WTC11 (cell line): ENCODE data around the gene UBR2. TPM values are rescaled to one million over a fixed set of nuclear protein-coding genes. Genes with fewer than 3 reads are reported as not detected.

ENCODE experiments used
- ATAC-seq: fragments of 200-7000 bp; cut with Tn5 transposase; 2 replicates; pipeline ENCODE4 v1.10.0; 2021; ENCODE audit warnings: mild to moderate bottlenecking, moderate library complexity
- CTCF ChIA-PET: fragments of 300-600 bp; sonication (Branson Sonifier 250); formaldehyde crosslinking; loops from one replicate; lab custom pipeline; 2021; ENCODE audit warnings: antibody characterized with exemption; lab: Charles Lee
- POLR2A ChIA-PET: fragments of 350-600 bp; sonication (Branson Sonifier 250); formaldehyde crosslinking; loops from one replicate; lab custom pipeline; 2021; ENCODE audit warnings: antibody characterized with exemption; lab: Charles Lee
- DNase-seq: peaks from one replicate; pipeline ENCODE4 v3.0.0; 2021; ENCODE audit warnings: low spot score
- H3K27ac Mint-ChIP-seq: 2 replicates; pipeline ENCODE4 v1.8.0; 2021; ENCODE audit warnings: mixed read lengths
- H3K27me3 Mint-ChIP-seq: 2 replicates; pipeline ENCODE4 v1.8.0; 2021; ENCODE audit warnings: low read depth, mild to moderate bottlenecking, moderate library complexity, mixed read lengths
- H3K36me3 Mint-ChIP-seq: 2 replicates; pipeline ENCODE4 v1.8.0; 2021; ENCODE audit warnings: mixed read lengths
- H3K4me1 Mint-ChIP-seq: 2 replicates; pipeline ENCODE4 v1.8.0; 2022; ENCODE audit warnings: mixed read lengths
- H3K4me3 Mint-ChIP-seq: 2 replicates; pipeline ENCODE4 v1.8.0; 2021; ENCODE audit warnings: mild to moderate bottlenecking, moderate library complexity, mixed read lengths
- H3K9me3 Mint-ChIP-seq: 2 replicates; pipeline ENCODE4 v1.8.0; 2021; ENCODE audit warnings: mixed read lengths
- ATF2 ChIP-seq: sonication (generic); formaldehyde crosslinking; IDR thresholded peaks from 2 replicates; pipeline ENCODE4 v1.8.1; 2022; ENCODE audit warnings: low read depth, missing genetic modification reagents, borderline replicate concordance
- CREM ChIP-seq: sonication (generic); formaldehyde crosslinking; IDR thresholded peaks from 2 replicates; pipeline ENCODE4 v1.8.1; 2022; ENCODE audit warnings: mild to moderate bottlenecking, missing genetic modification reagents, moderate library complexity
- ELF4 ChIP-seq: sonication (generic); formaldehyde crosslinking; IDR thresholded peaks from 2 replicates; pipeline ENCODE4 v1.8.1; 2022; ENCODE audit warnings: low read depth, mild to moderate bottlenecking, moderate library complexity, missing genetic modification reagents
- EMX1 ChIP-seq: fragments of 250-450 bp; sonication (Bioruptor Pico); IDR thresholded peaks from 2 replicates; pipeline ENCODE4 v1.8.0; 2021; ENCODE audit warnings: mild to moderate bottlenecking
- FOXJ3 ChIP-seq: sonication (generic); formaldehyde crosslinking; IDR thresholded peaks from 2 replicates; pipeline ENCODE4 v1.9.0; 2021; ENCODE audit warnings: missing genetic modification reagents, mild to moderate bottlenecking, borderline replicate concordance
- FOXK1 ChIP-seq: sonication (generic); formaldehyde crosslinking; IDR thresholded peaks from 2 replicates; pipeline ENCODE4 v1.8.0; 2022; ENCODE audit warnings: mild to moderate bottlenecking, moderate library complexity, missing genetic modification reagents
- GRHL2 ChIP-seq: fragments of 250-450 bp; sonication (Bioruptor Pico); IDR thresholded peaks from 2 replicates; pipeline ENCODE4 v1.8.0; 2022; ENCODE audit warnings: mild to moderate bottlenecking, moderate library complexity; ENCODE audit not compliant: insufficient replicate concordance, severe bottlenecking
- IRF2 ChIP-seq: sonication (generic); formaldehyde crosslinking; IDR thresholded peaks from 2 replicates; pipeline ENCODE4 v1.8.0; 2022; ENCODE audit warnings: low read depth, missing genetic modification reagents, borderline replicate concordance
- MLX ChIP-seq: sonication (generic); formaldehyde crosslinking; IDR thresholded peaks from 2 replicates; pipeline ENCODE4 v1.8.1; 2023; ENCODE audit warnings: mild to moderate bottlenecking, missing genetic modification reagents, moderate library complexity
- NFATC4 ChIP-seq: fragments of 250-450 bp; sonication (Bioruptor Pico); IDR thresholded peaks from 2 replicates; pipeline ENCODE4 v1.9.0; 2021; ENCODE audit warnings: mild to moderate bottlenecking
- NFYB ChIP-seq: sonication (generic); formaldehyde crosslinking; conservative IDR thresholded peaks from 2 replicates; pipeline ENCODE4 v1.8.0; 2022; ENCODE audit warnings: low read depth, missing genetic modification reagents
- PRDM15 ChIP-seq: sonication (generic); formaldehyde crosslinking; IDR thresholded peaks from 2 replicates; pipeline ENCODE4 v1.8.0; 2022; ENCODE audit warnings: missing genetic modification reagents
- PREB ChIP-seq: sonication (generic); formaldehyde crosslinking; IDR thresholded peaks from 2 replicates; pipeline ENCODE4 v1.8.1; 2022; ENCODE audit warnings: mild to moderate bottlenecking, missing genetic modification reagents, moderate library complexity, borderline replicate concordance
- RORB ChIP-seq: fragments of 250-450 bp; sonication (Bioruptor Pico); IDR thresholded peaks from 2 replicates; pipeline ENCODE4 v1.9.0; 2021; ENCODE audit warnings: mild to moderate bottlenecking
- SMAD4 ChIP-seq: sonication (generic); formaldehyde crosslinking; IDR thresholded peaks from 2 replicates; pipeline ENCODE4 v1.8.0; 2022; ENCODE audit warnings: mild to moderate bottlenecking, missing genetic modification reagents
- SP1 ChIP-seq: sonication (generic); formaldehyde crosslinking; conservative IDR thresholded peaks from 2 replicates; pipeline ENCODE4 v1.8.1; 2022; ENCODE audit warnings: missing genetic modification reagents
- STAT6 ChIP-seq: sonication (generic); formaldehyde crosslinking; conservative IDR thresholded peaks from 2 replicates; pipeline ENCODE4 v1.8.1; 2023; ENCODE audit warnings: mild to moderate bottlenecking, low read depth, missing genetic modification reagents, moderate library complexity
- ZNF425 ChIP-seq: fragments of 250-450 bp; sonication (Bioruptor Pico); conservative IDR thresholded peaks from 2 replicates; pipeline ENCODE4 v1.9.0; 2021; ENCODE audit warnings: mild to moderate bottlenecking
- ZNF671 ChIP-seq: fragments of 250-450 bp; sonication (Bioruptor Pico); IDR thresholded peaks from 2 replicates; pipeline ENCODE4 v1.8.0; 2021; ENCODE audit warnings: mild to moderate bottlenecking
- total RNA-seq: library from RNA; stranded (reverse); gene quantifications from 3 replicates; pipeline ENCODE4 v1.2.3, GENCODE V29; 2021

The UBR2 gene
- total RNA-seq, 1 experiment from 2014 or later: 18.8 TPM

- ChIA-PET POLR2A (interaction anchor here (1.1 to 1.6 kb wide), 3 partner anchors 19 to 163 kb away, joined by 3 to 4 read pairs (median 3); a partner anchor contains a TSS), CTCF (interaction anchor here (0.6 to 3.2 kb wide), 11 partner anchors 19 to 180 kb away, joined by 3 to 46 read pairs (median 5); partner anchors contain the start of genes RPL7L1 and TBCC)
- H3K4me1 Mint-ChIP-seq: peaks cover 9% of the 10 kb centered on the region
- TF ChIP-seq GRHL2 (CRISPR knock-in tag) (no peak), IRF2 (CRISPR knock-in tag) (no peak), ZNF671 (CRISPR knock-in tag) (no peak), MLX (CRISPR knock-in tag) (no peak), PRDM15 (no peak), PREB (CRISPR knock-in tag) (no peak), EMX1 (CRISPR knock-in tag) (no peak), FOXJ3 (CRISPR knock-in tag) (no peak), SMAD4 (CRISPR knock-in tag) (no peak), ELF4 (CRISPR knock-in tag) (no peak), NFYB (no peak), CREM (CRISPR knock-in tag) (no peak), STAT6 (CRISPR knock-in tag) (no peak), SP1 (no peak), FOXK1 (CRISPR knock-in tag) (no peak), ATF2 (CRISPR knock-in tag) (no peak), RORB (no peak), NFATC4 (CRISPR knock-in tag) (no peak), ZNF425 (CRISPR knock-in tag) (no peak)
- 0 out of 2 replicates have a peak, but pooled peaks cover 2% of the 10 kb centered on the region for H3K9me3 Mint-ChIP-seq
- no peak overlapping the region for H3K27ac Mint-ChIP-seq
- H3K4me3 Mint-ChIP-seq: no peak overlapping the region
- no peaks in the 10 kb centered on the region; the same call in 1 of the 2 replicates for H3K27me3 Mint-ChIP-seq
- H3K36me3 Mint-ChIP-seq: no peaks in the 10 kb centered on the region
- no peak for ATAC-seq
- DNase-seq: no peak
Measured at GRCh38 chr6:42727627-42728026, 163.8 kb downstream of the UBR2 start.
